Left ventricle myocardium inferior (tissue), 1 donor: Measurements from ENCODE around the gene CCR7. TPM values are rescaled to one million over a fixed set of nuclear protein-coding genes. Genes with fewer than 3 reads are reported as not detected.
"Not testable (repeated sequence)": the region's sequence is repeated elsewhere in the genome, so short reads cannot be mapped to it uniquely, and the experiment has no call there.

Experiments used
- DNase-seq: peaks from one replicate; pipeline ENCODE4 v3.0.0-alpha.2; 2020
- H3K27ac ChIP-seq: fragments of 200-600 bp; replicated peaks from 2 replicates; pipeline ENCODE4 v1.8.0; 2021
- H3K27me3 ChIP-seq: fragments of 200-600 bp; 2 replicates; pipeline ENCODE4 v1.8.0; 2021; ENCODE audit warnings: low read depth
- H3K36me3 ChIP-seq: fragments of 200-600 bp; 2 replicates; pipeline ENCODE4 v1.8.0; 2021
- H3K4me1 ChIP-seq: fragments of 200-600 bp; 2 replicates; pipeline ENCODE4 v1.8.0; 2021
- H3K4me3 ChIP-seq: fragments of 200-600 bp; 2 replicates; pipeline ENCODE4 v1.8.0; 2021; ENCODE audit warnings: mild to moderate bottlenecking, moderate library complexity
- H3K9me3 ChIP-seq: fragments of 200-600 bp; replicated peaks from 2 replicates; pipeline ENCODE4 v1.8.0; 2021
- CTCF ChIP-seq: fragments of 200-600 bp; IDR thresholded peaks from 2 replicates; pipeline ENCODE4 v1.8.0; 2021; ENCODE audit warnings: antibody characterized with exemption, mild to moderate bottlenecking, borderline replicate concordance
- intact Hi-C: fragments of 100-400 bp; cut with micrococcal nuclease; formaldehyde crosslinking; loops from one replicate; pipeline ENCODE4 v1.11.0; 2022
- total RNA-seq: library from RNA; stranded (reverse); fragmentation: NEBNext Ultra II Directional; extraction: Animal tissue kit (Norgen Biotek cat#: 25700); gene quantifications from one replicate; pipeline ENCODE4 v1.2.1, GENCODE V29; 2021
- donor health status: DM: no; HTN: yes; CAD: no; lungs with severe emphysema.

Gene CCR7
- total RNA-seq, 1 donor from 2014 or later, result not detected

GRCh38 chr17:40590742-40591141 is 25.5 kb upstream of the CCR7 start:
- Histone ChIP-seq H3K4me1 (peaks cover 6% of the 10 kb centered on the region), H3K27ac (no peak overlapping the region), H3K4me3 (no peak overlapping the region), H3K9me3 (peaks cover 10% of the 10 kb centered on the region), H3K36me3 (no peaks in the 10 kb centered on the region), H3K27me3 (no peaks in the 10 kb centered on the region)
- TF ChIP-seq CTCF, result no peak
- DNase-seq, result no peak
- intact Hi-C loops, result no loop called here

- Histone ChIP-seq H3K27ac (no peak overlapping the region), H3K4me1 (peaks cover 6% of the 10 kb centered on the region), H3K4me3 (no peak overlapping the region), H3K27me3 (no peaks in the 10 kb centered on the region), H3K9me3 (peaks cover 29% of the 10 kb centered on the region), H3K36me3 (no peaks in the 10 kb centered on the region)
- no peak for TF ChIP-seq CTCF
- DNase-seq, result no peak
- intact Hi-C loops, result no loop called here
Measured at GRCh38 chr17:40588552-40588951, 23.3 kb upstream of the CCR7 start.

- H3K27ac ChIP-seq, H3K4me3 ChIP-seq, intact Hi-C loops, H3K36me3 ChIP-seq, DNase-seq, H3K27me3 ChIP-seq: not testable (repeated sequence)
- Histone ChIP-seq H3K9me3 (peaks cover 29% of the 10 kb centered on the region), H3K4me1 (peaks cover 25% of the 10 kb centered on the region)
Measured at GRCh38 chr17:40586264-40586663, 21.0 kb upstream of the CCR7 start.

GRCh38 chr17:40584950-40585349 is 19.7 kb upstream of the CCR7 start:
- H3K4me3 ChIP-seq, intact Hi-C loops, H3K27ac ChIP-seq, H3K36me3 ChIP-seq, DNase-seq, H3K27me3 ChIP-seq: not testable (repeated sequence)
- peaks cover 29% of the 10 kb centered on the region for H3K9me3 ChIP-seq
- H3K4me1 ChIP-seq, result peaks cover 25% of the 10 kb centered on the region

GRCh38 chr17:40582328-40582901 is 17.1 kb upstream of the CCR7 start:
- Histone ChIP-seq H3K4me1 (peaks cover 19% of the 10 kb centered on the region), H3K9me3 (peaks cover 25% of the 10 kb centered on the region), H3K27me3 (peaks cover 4% of the 10 kb centered on the region), H3K27ac (peak overlapping the region; percentile 74), H3K4me3 (no peak overlapping the region), H3K36me3 (no peaks in the 10 kb centered on the region)
- intact Hi-C loops, result no loop called here
- DNase-seq, result peak; percentile 42
- TF ChIP-seq CTCF, result no peak

DNA sequence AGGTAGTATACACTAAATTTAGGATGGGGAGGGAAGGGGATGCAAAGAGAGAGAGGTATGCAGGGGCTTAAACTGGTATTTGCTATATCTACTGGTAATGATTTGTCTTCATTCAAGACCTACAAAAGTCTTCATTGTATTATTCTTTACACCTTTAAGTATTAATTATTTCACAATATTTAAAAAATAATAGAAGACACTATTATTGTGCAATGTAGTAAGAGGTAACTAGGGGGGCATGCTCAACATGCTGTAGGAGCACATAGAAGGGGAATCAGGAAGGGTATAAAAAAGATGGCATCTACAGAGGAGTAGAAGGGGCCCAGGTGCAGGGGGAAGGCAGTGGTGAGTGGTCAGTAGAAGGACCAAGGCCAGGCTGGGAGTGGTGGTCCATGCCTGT is 14.9 kb upstream of the CCR7 start:
- Histone ChIP-seq H3K27me3 (peaks cover 4% of the 10 kb centered on the region), H3K36me3 (no peaks in the 10 kb centered on the region), H3K27ac (no peak overlapping the region), H3K4me1 (peaks cover 19% of the 10 kb centered on the region), H3K4me3 (no peak overlapping the region), H3K9me3 (peaks cover 14% of the 10 kb centered on the region)
- no peak for DNase-seq
- intact Hi-C loops, result no loop called here
- TF ChIP-seq CTCF, result no peak
